Bronchial epithelial cell (primary cell): ENCODE results near the gene FBXL20. TPM values are rescaled to one million over a fixed set of nuclear protein-coding genes. Genes with fewer than 3 reads are reported as not detected.

Source experiments
- DNase-seq: peaks from one replicate; pipeline ENCODE4 v3.0.0-alpha.2; 2010; ENCODE audit warnings: low read depth
- FAIRE-seq: peaks from 2 replicates; lab custom pipeline; 2011; peaks lifted over from hg19 to GRCh38; lab: Jason Lieb, UNC
- H3K27me3 ChIP-seq: 2 replicates; pipeline ENCODE4 v1.5.1; 2011; ENCODE audit warnings: low read length; ENCODE audit not compliant: control insufficient read depth, insufficient read depth
- H3K36me3 ChIP-seq: 2 replicates; pipeline ENCODE4 v1.5.1; 2011; ENCODE audit warnings: low read length; ENCODE audit not compliant: control insufficient read depth, insufficient read depth
- H3K4me3 ChIP-seq: 2 replicates; pipeline ENCODE4 v1.5.1; 2011; ENCODE audit warnings: mild to moderate bottlenecking, low read depth, low read length, control low read depth
- total RNA-seq: library from RNA; depleted of rRNA; stranded (reverse); fragments of >200 nt; gene quantifications from 2 replicates; pipeline ENCODE4 v1.2.1, GENCODE V29; 2014
- TF ChIP-seq, protein P1 (sequence below): IDR thresholded peaks from 2 replicates; pipeline ENCODE4 v1.5.1; 2011; ENCODE audit warnings: mild to moderate bottlenecking, moderate library complexity, low read length, control low read depth, inconsistent platforms; ENCODE audit not compliant: insufficient read depth, severe bottlenecking

The FBXL20 gene
- total RNA-seq, 1 donor from 2014 or later, result 9.0 TPM

- FAIRE-seq, result no peak
- TF ChIP-seq, protein P1, sequence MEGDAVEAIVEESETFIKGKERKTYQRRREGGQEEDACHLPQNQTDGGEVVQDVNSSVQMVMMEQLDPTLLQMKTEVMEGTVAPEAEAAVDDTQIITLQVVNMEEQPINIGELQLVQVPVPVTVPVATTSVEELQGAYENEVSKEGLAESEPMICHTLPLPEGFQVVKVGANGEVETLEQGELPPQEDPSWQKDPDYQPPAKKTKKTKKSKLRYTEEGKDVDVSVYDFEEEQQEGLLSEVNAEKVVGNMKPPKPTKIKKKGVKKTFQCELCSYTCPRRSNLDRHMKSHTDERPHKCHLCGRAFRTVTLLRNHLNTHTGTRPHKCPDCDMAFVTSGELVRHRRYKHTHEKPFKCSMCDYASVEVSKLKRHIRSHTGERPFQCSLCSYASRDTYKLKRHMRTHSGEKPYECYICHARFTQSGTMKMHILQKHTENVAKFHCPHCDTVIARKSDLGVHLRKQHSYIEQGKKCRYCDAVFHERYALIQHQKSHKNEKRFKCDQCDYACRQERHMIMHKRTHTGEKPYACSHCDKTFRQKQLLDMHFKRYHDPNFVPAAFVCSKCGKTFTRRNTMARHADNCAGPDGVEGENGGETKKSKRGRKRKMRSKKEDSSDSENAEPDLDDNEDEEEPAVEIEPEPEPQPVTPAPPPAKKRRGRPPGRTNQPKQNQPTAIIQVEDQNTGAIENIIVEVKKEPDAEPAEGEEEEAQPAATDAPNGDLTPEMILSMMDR, result no peak
- H3K4me3 ChIP-seq, result no peak overlapping the region
- no peak for DNase-seq
- peaks cover 34% of the 10 kb centered on the region for H3K27me3 ChIP-seq
- H3K36me3 ChIP-seq, result no peaks in the 10 kb centered on the region
Measured at GRCh38 chr17:39225959-39226683, 175.3 kb downstream of the FBXL20 start.

DNA sequence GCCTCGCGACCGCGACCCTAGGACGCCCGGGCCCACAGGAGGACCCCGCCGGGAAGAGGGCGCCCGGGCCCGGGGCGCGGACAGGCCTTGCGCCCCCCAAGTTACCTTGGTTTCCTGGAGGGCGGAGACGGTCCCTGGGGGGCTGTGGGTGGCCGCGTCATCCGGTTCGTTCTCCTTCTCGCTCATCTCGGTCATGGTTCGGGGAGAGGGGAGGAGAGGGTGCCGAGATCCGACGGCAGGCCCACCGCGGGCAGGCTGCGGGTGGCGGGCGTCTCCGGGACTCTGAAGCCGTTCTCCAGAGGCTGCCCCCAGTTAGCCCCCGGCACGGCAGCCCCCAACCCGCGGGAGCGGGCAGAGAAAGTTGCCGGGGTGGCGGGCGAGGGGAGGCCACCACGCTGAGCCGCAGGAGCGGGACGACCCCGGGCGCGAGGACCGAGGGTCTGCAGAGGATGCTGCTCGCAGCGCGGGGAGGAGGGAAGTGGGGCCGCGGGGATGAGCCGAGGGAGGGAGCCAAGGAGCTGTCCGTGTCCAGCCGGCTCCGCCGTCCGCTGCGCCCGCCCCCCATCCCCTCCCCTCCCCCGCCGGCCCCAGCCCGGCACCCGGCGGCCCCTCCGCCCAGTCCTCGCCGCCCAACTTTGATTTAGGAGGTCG lies 176.0 kb downstream of the FBXL20 start, which contains the start of gene STAC2:
TSS of gene STAC2 (minus strand) at position 638 of the 651 bp plus-strand sequence. CDS start at position 195, 443 bp downstream.
- Histone ChIP-seq H3K4me3 (no peak within 1 kb of the TSS), H3K36me3 (no peaks in the 10 kb centered on the region), H3K27me3 (peaks cover 33% of the 10 kb centered on the region)
- no peak for DNase-seq
- FAIRE-seq, result no peak
- TF ChIP-seq, protein P1, result no peak

- DNase-seq (no peak), FAIRE-seq (no peak)
- peaks cover 33% of the 10 kb centered on the region for H3K27me3 ChIP-seq
- TF ChIP-seq, protein P1, result no peak
- no peak overlapping the region for H3K4me3 ChIP-seq
- no peaks in the 10 kb centered on the region for H3K36me3 ChIP-seq
Measured at GRCh38 chr17:39224778-39225307, 176.6 kb downstream of the FBXL20 start.

GRCh38 chr17:39223907-39224777 lies 177.3 kb downstream of the FBXL20 start:
- Histone ChIP-seq H3K4me3 (no peak overlapping the region), H3K27me3 (peaks cover 33% of the 10 kb centered on the region), H3K36me3 (no peaks in the 10 kb centered on the region)
- FAIRE-seq (no peak), DNase-seq (no peak)
- TF ChIP-seq, protein P1, result no peak

- DNase-seq, result no peak
- H3K27me3 ChIP-seq, result peaks cover 33% of the 10 kb centered on the region
- H3K36me3 ChIP-seq, result no peaks in the 10 kb centered on the region
- TF ChIP-seq, protein P1, result no peak
- no peak overlapping the region for H3K4me3 ChIP-seq
- no peak for FAIRE-seq
Measured at GRCh38 chr17:39222866-39223834, 178.3 kb downstream of the FBXL20 start.
